Kidney (tissue), 14 donors: ENCODE data around the gene ZBTB47. TPM values are rescaled to one million over a fixed set of nuclear protein-coding genes. Genes with fewer than 3 reads are reported as not detected.

Source experiments
- DNase-seq, 5 donors: peaks; one replicate each; pipeline ENCODE4 v3.0.0-alpha.2; 2013 to 2020
- FAIRE-seq: peaks from 2 replicates; lab custom pipeline; 2012; peaks lifted over from hg19 to GRCh38; lab: Jason Lieb, UNC
- H3K27ac ChIP-seq, 2 donors: one replicate each; pipeline ENCODE4 v1.7.0; 2013; ENCODE audit warnings: low read depth in 2 of 2, low read length in 2 of 2, inconsistent platforms in 1 of 2
- H3K27me3 ChIP-seq: one replicate; pipeline ENCODE4 v1.7.1; 2013; ENCODE audit warnings: low read length, inconsistent platforms; ENCODE audit not compliant: control insufficient read depth, insufficient read depth
- H3K36me3 ChIP-seq, 3 donors: one replicate each; pipeline versions ENCODE4 v1.7.0 to v1.7.1; 2013; ENCODE audit warnings: low read length in 3 of 3, control low read depth in 1 of 3, inconsistent platforms in 1 of 3; ENCODE audit not compliant: insufficient read depth in 3 of 3, control insufficient read depth in 2 of 3
- H3K4me1 ChIP-seq, 3 donors: one replicate each; pipeline versions ENCODE4 v1.7.0 to v1.7.1; 2013; ENCODE audit warnings: low read length in 3 of 3, inconsistent platforms in 1 of 3, low read depth in 1 of 3; ENCODE audit not compliant: control insufficient read depth in 2 of 3, insufficient read depth in 2 of 3
- H3K4me3 ChIP-seq, 3 donors: one replicate each; pipeline versions ENCODE4 v1.7.0 to v1.8.1; 2013; ENCODE audit warnings: low read length in 3 of 3, control low read depth in 1 of 3, inconsistent platforms in 1 of 3
- H3K9ac ChIP-seq, 3 donors: one replicate each; pipeline versions ENCODE4 v1.7.0 to v1.7.1; 2013; ENCODE audit warnings: low read length in 3 of 3, control low read depth in 1 of 3, inconsistent platforms in 1 of 3
- H3K9me3 ChIP-seq, 3 donors: one replicate each; pipeline versions ENCODE4 v1.7.0 to v1.7.1; 2013; ENCODE audit warnings: low read length in 3 of 3, control low read depth in 1 of 3, inconsistent platforms in 1 of 3; ENCODE audit not compliant: control insufficient read depth in 2 of 3, insufficient read depth in 1 of 3
- intact Hi-C: fragments of 100-400 bp; cut with DNase I; formaldehyde crosslinking; loops from one replicate; pipeline ENCODE4 v1.11.1; 2022
- polyA plus RNA-seq: library from polyadenylated mRNA; stranded (reverse); fragments of 350-450 nt; fragmentation: Illumina TruSeq; extraction: RNeasy Lipid Tissue Mini Kit (QIAGEN cat#74804); gene quantifications from one replicate; pipeline ENCODE4 v1.2.3, GENCODE V29; 2014; ENCODE audit warnings: low read depth, low replicate concordance; ENCODE audit not compliant: insufficient read depth
- total RNA-seq: library from RNA; stranded (reverse); fragmentation: NEBNext Ultra II Directional; extraction: Animal tissue kit (Norgen Biotek cat#: 25700); gene quantifications from one replicate; pipeline ENCODE4 v1.2.1, GENCODE V29; 2021
- TF ChIP-seq, protein P1 (sequence below): IDR thresholded peaks from 3 replicates; pipeline ENCODE4 v1.5.1; 2012; ENCODE audit warnings: mild to moderate bottlenecking, moderate library complexity, borderline replicate concordance; ENCODE audit not compliant: insufficient read depth; ENCODE audit errors: extremely low read depth
- donor health status: control.
- donor health status: control.
- donor health status: control.
- donor health status: control.
- donor health status: control.
- donor health status: DM: yes; HTN: yes; CAD: no.
- donor health status: Normal renal cell carcinoma (clear cell type).

The ZBTB47 gene
- total and polyA plus RNA-seq, 2 donors from 2014 or later, result 7.8 to 26.6 TPM

DNA sequence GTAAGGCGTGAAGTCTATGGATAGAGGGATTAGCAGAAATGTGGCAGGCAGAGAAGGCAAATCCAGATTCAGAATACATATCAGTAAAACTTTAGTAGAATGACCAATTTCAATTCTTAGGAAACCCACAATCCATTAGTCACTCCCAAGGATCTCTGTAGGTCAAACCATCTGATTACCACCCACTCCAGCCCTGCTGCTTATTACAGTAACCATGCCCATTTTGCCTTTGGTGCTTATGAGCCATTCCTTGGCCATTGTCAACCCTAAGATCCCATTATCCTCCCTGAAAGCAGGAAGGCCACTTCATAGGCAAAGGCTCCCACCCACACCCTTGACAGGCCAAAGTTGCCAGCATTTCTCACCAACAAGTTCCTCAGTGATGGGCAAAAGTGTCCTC is 26.8 kb downstream of the ZBTB47 start:
- no peaks in the 10 kb centered on the region for H3K36me3 ChIP-seq
- FAIRE-seq (no peak), DNase-seq (no peak)
- H3K4me1 ChIP-seq, result no peaks in the 10 kb centered on the region
- no peak overlapping the region for H3K27ac ChIP-seq
- no peaks in the 10 kb centered on the region for H3K27me3 ChIP-seq
- TF ChIP-seq, protein P1, sequence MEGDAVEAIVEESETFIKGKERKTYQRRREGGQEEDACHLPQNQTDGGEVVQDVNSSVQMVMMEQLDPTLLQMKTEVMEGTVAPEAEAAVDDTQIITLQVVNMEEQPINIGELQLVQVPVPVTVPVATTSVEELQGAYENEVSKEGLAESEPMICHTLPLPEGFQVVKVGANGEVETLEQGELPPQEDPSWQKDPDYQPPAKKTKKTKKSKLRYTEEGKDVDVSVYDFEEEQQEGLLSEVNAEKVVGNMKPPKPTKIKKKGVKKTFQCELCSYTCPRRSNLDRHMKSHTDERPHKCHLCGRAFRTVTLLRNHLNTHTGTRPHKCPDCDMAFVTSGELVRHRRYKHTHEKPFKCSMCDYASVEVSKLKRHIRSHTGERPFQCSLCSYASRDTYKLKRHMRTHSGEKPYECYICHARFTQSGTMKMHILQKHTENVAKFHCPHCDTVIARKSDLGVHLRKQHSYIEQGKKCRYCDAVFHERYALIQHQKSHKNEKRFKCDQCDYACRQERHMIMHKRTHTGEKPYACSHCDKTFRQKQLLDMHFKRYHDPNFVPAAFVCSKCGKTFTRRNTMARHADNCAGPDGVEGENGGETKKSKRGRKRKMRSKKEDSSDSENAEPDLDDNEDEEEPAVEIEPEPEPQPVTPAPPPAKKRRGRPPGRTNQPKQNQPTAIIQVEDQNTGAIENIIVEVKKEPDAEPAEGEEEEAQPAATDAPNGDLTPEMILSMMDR, result no peak
- H3K4me3 ChIP-seq, result no peak overlapping the region
- no peak overlapping the region for H3K9ac ChIP-seq
- peaks cover 0 to 3% (median 0%) of the 10 kb centered on the region in 3 donors for H3K9me3 ChIP-seq
- intact Hi-C loops, result no loop called here

DNA sequence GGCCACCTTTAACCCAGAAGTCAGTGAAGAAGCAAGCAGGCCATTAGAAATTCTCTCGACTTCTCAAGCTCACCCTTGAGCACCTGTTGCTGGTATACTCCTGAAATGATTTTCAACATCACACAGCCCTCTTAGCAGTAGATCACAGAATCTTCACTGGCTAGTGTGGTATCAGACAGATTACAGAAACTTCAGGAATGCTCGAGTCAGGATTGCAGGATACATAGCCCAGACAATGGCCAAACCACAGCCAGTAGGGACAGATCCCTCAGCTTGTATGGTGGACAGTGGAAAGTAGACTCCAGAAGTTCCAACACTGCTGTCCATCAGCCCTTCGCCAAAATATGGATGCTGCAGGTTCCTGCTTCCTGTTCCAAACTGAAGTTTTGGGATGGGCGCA is 27.3 kb downstream of the ZBTB47 start:
- Histone ChIP-seq H3K27ac (no peak overlapping the region), H3K4me1 (peaks cover 0 to 2% (median 0%) of the 10 kb centered on the region in 3 donors), H3K27me3 (peaks cover 1% of the 10 kb centered on the region), H3K9me3 (peaks cover 0 to 3% (median 0%) of the 10 kb centered on the region in 3 donors), H3K9ac (no peak overlapping the region), H3K4me3 (no peak overlapping the region), H3K36me3 (no peaks in the 10 kb centered on the region)
- FAIRE-seq, result no peak
- DNase-seq, result no peak
- intact Hi-C loops, result no loop called here
- TF ChIP-seq, protein P1, result no peak

DNA sequence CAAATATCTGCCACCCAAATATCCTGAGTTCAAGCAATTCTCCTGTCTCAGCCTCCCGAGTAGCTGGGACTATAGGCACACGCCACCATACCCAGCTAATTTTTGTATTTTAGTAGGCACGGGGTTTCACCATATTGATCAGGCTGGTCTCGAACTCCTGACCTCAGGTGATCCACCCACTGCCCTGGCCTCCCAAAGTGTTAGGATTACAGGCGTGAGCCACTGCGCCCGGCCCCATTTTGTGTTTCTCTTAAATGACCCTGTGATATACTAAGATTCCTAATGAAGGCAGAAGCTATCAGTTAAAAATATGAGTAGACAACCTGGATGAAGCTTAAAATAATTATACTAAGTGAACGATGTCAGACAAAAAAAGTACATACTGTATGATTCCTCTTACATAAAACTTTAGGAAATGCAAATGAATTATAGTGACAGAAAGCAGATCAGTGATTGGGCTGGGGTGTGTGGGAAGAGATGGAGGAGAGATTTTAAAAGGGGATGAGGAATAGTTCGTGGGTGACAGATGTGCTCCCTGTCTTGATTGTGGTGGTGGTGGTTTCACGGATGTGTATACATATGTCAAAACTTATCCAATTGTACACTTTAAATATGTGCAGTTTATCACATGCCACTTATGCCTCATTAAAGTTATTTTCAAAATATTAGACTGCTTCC is 28.0 kb downstream of the ZBTB47 start:
- TF ChIP-seq, protein P1, result no peak
- peaks cover 8% of the 10 kb centered on the region for H3K27me3 ChIP-seq
- H3K36me3 ChIP-seq, result no peaks in the 10 kb centered on the region
- FAIRE-seq (no peak), DNase-seq (no peak)
- intact Hi-C loops, result no loop called here
- H3K9ac ChIP-seq, result no peak overlapping the region
- H3K27ac ChIP-seq, result no peak overlapping the region
- peaks cover 0 to 3% (median 0%) of the 10 kb centered on the region in 3 donors for H3K9me3 ChIP-seq
- H3K4me3 ChIP-seq, result no peak overlapping the region
- H3K4me1 ChIP-seq, result peaks cover 0 to 4% (median 0%) of the 10 kb centered on the region in 3 donors
